ENCODE data around the gene ARMH2.

The ARMH2 gene

GRCh38 chr6:24798740-24799540 lies at the start of gene ARMH2:
Gene ARMH2 (minus strand): TSS chr6:24798917. CDS start chr6:24798857, 60 bp downstream.
- no peak for DNase-seq

GRCh38 chr6:24848461-24848860 lies 49.7 kb upstream of the ARMH2 start:
- DNase-seq, result no peak

GRCh38 chr6:24847402-24847801 lies 48.7 kb upstream of the ARMH2 start:
- no peak for DNase-seq

DNA sequence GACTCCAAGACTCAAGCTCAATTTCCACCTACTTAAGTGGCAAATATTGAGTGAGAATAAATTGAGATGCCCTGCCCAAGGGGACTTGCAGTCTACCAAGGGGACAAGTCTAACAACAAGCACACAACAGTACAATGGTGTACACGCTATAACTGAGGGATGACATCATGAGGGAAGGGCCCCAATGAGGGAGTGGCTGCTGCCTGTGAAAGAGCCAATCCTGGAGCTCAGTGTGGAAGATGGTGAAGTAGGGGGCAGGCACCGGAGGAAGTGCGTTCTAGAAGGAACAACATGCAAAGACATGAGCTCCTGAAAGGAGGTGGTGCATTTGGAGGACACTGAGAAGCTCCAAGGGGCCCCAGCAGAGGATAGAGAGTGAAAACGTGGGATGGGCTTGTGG lies 46.9 kb upstream of the ARMH2 start:
- no peak for DNase-seq

- DNase-seq, result no peak
Observed at GRCh38 chr6:24844903-24845302, 46.2 kb upstream of the ARMH2 start.

DNA sequence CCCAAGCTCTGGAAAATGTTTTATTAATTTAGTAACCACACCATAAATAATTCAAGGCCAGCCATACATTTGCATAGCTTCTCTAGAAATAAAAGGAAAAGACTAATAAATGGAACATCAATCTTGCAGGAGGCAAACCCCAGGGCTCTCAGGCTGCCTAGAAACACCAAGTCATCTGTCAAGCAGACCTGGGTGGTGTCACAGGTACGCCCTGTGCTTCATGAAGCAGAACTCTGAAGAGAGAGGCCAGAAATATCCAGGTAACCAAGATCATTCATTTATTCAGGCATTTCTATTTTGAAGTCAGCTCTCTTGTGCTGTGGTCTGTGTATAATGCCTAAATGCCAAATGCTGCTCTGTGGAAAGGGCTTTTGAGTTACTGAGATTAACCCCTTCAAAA lies 45.3 kb upstream of the ARMH2 start:
- no peak for DNase-seq

DNA sequence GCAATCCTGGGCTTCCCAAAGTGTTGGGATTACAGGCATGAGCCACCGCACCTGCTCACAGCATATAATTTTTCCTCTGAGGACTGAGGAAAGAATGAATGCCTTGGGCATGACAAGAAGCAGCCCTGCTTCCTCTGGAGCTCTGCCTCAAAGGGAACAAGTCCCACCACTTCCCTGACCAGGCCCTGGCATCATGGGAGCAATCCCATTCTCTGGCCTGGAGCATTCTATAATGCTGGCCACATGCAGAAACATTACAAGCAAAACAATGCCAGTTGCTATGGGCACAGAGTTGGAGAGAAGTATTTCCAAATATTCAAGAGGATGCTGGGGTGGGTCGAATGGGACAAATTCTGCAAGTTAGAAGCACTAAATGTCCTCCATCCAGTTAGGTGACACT lies 41.5 kb upstream of the ARMH2 start:
- DNase-seq, result no peak

DNA sequence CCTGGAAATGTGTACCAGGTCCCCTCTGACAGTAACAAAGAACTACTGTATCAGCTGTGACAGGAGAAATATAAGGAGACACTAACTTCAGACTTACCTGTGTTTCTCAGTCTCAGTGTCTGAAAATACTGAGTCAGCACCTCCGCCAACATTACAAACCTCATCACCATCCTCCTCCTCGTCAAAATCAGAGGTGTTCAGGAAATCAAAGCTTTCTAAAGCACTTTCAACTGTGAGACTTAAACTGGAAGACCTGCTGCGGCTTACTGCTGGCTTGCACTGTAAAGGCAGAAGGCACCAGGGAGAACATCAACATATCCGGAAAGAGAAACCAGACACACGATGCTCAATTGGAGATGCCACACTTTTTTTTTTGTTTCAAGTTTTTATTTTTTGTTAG lies 40.3 kb upstream of the ARMH2 start:
- no peak for DNase-seq

- DNase-seq, result no peak
Observed at GRCh38 chr6:24838081-24838480, 39.4 kb upstream of the ARMH2 start.

- no peak for DNase-seq
Observed at GRCh38 chr6:24836109-24836508, 37.4 kb upstream of the ARMH2 start.

GRCh38 chr6:24833711-24834386 lies 35.1 kb upstream of the ARMH2 start:
- no peak for DNase-seq

DNA sequence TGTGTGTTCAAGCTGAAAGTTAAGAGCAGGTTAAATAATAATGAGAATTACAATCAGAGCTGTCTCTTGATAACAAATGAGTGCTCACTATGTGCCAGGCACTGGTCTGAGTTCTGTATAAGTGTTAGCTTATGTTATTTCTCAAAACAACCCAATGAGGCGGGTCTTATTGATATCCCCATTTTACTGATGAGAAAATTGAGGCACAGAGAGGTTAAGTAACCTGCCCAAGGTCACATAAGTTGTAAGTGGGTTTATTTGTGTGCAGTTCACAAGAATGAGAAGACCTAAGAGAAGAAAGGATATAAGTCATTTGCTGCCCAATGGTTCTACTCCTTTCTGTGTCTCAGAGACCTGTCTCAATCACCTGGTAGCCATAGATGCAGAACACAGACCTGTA lies 34.1 kb upstream of the ARMH2 start:
- no peak for DNase-seq

DNA sequence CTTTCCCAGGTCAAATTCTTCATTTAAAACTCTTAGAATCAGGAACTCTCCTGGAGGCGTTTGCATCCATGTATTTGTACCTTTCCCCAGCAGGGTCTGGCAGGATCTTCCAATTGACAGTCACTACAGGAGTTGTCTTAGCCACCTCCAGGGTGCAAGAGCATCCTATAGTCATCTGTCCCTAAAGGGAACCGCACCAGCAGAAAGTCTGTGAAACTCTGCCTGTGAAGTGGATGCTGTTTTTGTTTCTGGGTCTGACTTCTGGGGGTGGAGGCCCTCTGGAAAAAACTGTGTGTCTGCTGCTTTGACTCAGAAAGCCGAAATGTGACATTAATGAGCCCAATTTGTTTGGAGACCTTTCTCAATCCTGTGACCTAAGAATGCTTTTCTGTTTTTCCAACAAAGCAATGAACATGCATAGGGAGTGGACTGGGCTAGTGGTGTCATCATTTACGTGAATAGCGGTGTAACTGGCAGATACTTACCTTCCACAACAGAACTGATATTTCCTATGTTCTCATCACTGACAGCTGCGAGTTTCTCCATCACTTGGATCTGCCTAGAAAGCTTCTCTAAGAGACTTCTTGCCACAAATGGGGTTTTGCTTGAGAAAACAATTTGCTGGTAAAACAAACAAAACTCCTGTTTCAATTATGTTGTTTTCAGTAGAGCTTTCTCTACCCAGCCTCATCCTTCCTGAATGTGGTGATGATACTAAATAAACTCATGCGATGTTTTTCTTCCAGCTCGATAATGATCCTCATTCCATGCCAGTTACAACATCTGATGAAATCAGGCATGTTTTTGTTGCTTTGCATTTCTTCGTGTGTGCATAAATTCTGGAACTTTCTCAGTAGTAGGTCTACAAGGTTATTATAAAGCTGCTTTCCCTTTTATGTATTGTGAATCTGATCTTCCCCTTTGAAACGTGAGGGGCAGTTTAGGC lies 33.3 kb upstream of the ARMH2 start:
- no peak for DNase-seq

DNA sequence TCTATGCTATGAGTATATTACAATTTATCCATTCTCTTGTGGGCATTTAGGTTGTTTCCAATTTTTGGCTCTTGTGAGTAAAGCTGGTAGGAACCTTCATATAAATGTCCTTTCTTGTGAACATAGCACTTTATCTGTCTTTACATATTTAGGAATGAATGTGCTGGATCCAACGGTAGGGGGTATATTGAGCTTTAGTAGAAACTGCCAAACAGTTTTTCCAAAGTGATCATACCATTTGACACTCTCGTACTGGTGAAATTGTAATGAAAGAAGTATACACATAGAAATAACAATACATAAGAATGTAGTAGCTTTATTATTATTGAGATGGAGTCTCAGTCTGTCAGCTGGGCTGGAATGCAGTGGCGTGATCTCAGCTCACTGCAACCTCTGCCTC lies 30.9 kb upstream of the ARMH2 start:
- no peak for DNase-seq

GRCh38 chr6:24827970-24828369 lies 29.3 kb upstream of the ARMH2 start:
- DNase-seq, result no peak

DNA sequence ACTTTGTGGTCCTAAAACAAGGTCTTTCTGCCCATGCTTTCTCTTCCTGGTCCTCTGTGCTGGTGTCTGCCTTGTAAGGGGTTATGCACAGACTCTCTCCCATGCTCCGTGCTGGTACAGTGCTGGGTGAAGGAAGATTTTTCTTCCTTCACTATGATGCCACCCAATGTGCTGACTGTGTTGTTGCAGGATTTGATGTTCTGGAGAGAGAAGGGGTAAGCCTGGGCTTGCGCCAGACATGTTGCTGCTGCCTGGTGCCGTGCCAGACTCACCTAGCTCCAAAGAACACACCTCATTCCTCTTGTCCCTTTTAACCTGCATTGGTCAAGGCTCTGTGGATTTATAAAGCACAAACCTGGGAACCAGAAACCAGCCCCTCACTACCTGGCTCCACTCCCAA lies 28.4 kb upstream of the ARMH2 start:
- no peak for DNase-seq

DNA sequence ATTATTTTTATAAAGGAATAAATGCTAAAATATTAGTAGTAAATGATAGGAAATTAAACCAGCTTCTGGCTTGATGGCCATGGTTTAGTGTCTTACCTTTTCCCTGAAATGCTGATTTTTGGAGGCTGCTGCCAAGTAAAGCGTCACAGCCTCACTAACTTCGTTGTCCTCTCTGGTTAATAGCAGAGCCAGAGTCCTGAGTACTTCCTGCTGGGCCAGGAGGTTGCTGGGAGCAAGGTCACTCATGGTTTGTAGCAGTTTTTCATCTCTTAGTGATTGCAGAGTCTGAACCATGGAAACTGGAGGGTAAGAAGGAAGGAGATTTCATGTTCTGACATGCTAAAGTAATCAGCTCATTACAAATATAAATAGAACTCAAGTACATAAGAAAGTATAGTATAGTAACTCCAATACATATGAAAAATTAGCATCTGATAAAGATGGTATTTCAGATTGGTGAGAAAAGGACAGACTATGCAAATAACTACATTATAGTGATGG lies 26.5 kb upstream of the ARMH2 start:
- DNase-seq, result no peak

GRCh38 chr6:24824142-24824938 lies 25.6 kb upstream of the ARMH2 start:
- peak; percentile 27 for DNase-seq

DNA sequence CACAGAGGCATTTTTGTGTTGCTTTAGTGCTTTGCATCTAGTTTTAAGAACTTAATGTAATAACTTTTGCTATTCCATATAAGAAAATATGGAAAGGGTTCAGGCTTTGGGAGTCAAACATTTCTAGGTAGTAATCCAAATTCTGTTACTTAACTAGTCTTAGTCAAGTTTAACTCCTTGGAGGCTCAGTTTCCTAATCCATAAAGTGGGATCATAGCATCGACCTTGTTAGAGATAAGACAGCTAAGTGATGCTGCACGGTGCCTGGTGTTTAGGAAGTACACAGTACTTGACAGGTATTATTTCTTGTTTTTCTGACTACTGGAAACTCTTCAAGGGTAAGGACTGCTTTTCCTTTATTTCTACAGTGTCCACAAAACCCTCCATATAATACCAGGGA lies 24.5 kb upstream of the ARMH2 start:
- no peak for DNase-seq

DNA sequence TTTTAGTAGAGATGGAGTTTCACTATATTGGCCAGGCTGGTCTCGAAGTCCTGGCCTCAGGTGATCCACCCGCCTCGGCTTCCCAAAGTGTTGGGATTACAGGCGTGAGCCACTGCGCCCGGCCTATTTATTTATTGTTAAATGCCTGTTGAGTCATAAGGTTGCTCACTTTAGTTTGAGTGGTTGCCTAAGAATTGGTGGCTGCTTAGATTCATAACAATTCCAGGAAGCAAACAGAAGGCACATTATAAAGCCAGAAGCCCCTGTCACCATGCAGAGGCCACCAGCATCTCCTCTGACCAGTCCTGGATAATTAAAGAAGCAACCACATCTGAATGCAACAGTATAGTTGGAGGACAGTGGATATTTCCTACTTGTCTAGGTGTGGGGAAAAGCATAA lies 24.0 kb upstream of the ARMH2 start:
- no peak for DNase-seq

- no peak for DNase-seq
Observed at GRCh38 chr6:24821860-24822444, 23.2 kb upstream of the ARMH2 start.

DNA sequence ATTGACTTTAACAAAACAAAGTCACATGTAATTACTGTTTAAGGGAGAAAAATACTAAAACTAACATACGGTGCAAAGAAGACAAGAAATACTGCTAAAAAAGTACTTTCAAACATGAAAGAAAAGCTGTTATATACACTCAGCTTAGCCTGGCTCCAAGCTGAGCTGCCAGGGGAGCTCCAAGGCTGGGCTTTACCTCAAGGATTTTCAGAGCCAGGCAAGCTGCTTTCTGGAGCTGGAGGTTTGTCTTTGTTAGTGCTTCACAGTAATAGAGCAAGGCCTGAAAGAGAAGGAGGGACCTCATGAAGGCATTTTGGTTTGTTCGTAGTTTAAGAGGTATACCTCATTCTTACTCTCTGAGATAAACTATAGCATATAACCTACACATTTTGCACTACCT lies 19.6 kb upstream of the ARMH2 start:
- no peak for DNase-seq

Measured in NCI-H524 treated with DMSO at 0.1 percent for 48 hours (cell line).